HepG2 (cell line): ENCODE results near the gene AMIGO1. TPM values are rescaled to one million over a fixed set of nuclear protein-coding genes. Genes with fewer than 3 reads are reported as not detected.

ENCODE experiments used
- BHLHE40 ChIP-seq: IDR thresholded peaks from 2 replicates; pipeline ENCODE4 v1.6.1; 2011; ENCODE audit warnings: low read length, improper control_type of control experiment
- CHD2 ChIP-seq: IDR thresholded peaks from 2 replicates; pipeline ENCODE4 v1.6.1; 2011; ENCODE audit warnings: low read depth, low read length, improper control_type of control experiment
- FLYWCH1 ChIP-seq: sonication (generic); formaldehyde crosslinking; IDR thresholded peaks from 2 replicates; pipeline ENCODE4 v1.8.1; 2023; ENCODE audit warnings: mild to moderate bottlenecking, missing genetic modification reagents
- FOXO1 ChIP-seq: sonication (generic); formaldehyde crosslinking; IDR thresholded peaks from 2 replicates; pipeline ENCODE4 v1.4.0; 2020; ENCODE audit warnings: missing genetic modification reagents
- JARID2 ChIP-seq: sonication (generic); formaldehyde crosslinking; IDR thresholded peaks from 2 replicates; pipeline ENCODE4 v1.8.1; 2023; ENCODE audit warnings: missing genetic modification reagents, inconsistent platforms; ENCODE audit not compliant: insufficient replicate concordance
- JUNB ChIP-seq: sonication (generic); formaldehyde crosslinking; IDR thresholded peaks from 2 replicates; pipeline ENCODE4 v1.8.0; 2022; ENCODE audit warnings: missing genetic modification reagents, mild to moderate bottlenecking, borderline replicate concordance
- KLF15 ChIP-seq: sonication (generic); formaldehyde crosslinking; IDR thresholded peaks from 2 replicates; pipeline ENCODE4 v1.8.1; 2023; ENCODE audit warnings: borderline replicate concordance, mild to moderate bottlenecking, inconsistent platforms, missing genetic modification reagents, mixed read lengths
- MYPOP ChIP-seq: sonication (generic); formaldehyde crosslinking; IDR thresholded peaks from 2 replicates; pipeline ENCODE4 v1.8.1; 2023; ENCODE audit warnings: mild to moderate bottlenecking, moderate library complexity, missing genetic modification reagents
- NFATC3 ChIP-seq: sonication (generic); formaldehyde crosslinking; IDR thresholded peaks from 2 replicates; pipeline ENCODE4 v1.5.1; 2020; ENCODE audit warnings: mild to moderate bottlenecking, missing genetic modification reagents
- NFYB ChIP-seq: sonication (generic); formaldehyde crosslinking; IDR thresholded peaks from 2 replicates; pipeline ENCODE4 v1.4.0; 2020; ENCODE audit warnings: missing genetic modification reagents
- PHF21A ChIP-seq: sonication (generic); formaldehyde crosslinking; IDR thresholded peaks from 2 replicates; pipeline ENCODE4 v1.5.0; 2020; ENCODE audit warnings: mild to moderate bottlenecking, missing genetic modification reagents
- POLR2AphosphoS2 ChIP-seq: IDR thresholded peaks from 2 replicates; pipeline ENCODE4 v1.6.1; 2011; ENCODE audit warnings: low read depth, low read length, improper control_type of control experiment
- RFX3 ChIP-seq: IDR thresholded peaks from 2 replicates; pipeline ENCODE4 v1.6.1; 2016; ENCODE audit warnings: missing biosample characterization, missing genetic modification reagents
- SMYD3 ChIP-seq: sonication (generic); formaldehyde crosslinking; IDR thresholded peaks from 2 replicates; pipeline ENCODE4 v1.8.1; 2023; ENCODE audit warnings: mild to moderate bottlenecking, missing genetic modification reagents
- SP2 ChIP-seq: sonication (generic); formaldehyde crosslinking; IDR thresholded peaks from 2 replicates; pipeline ENCODE4 v1.5.1; 2020; ENCODE audit warnings: mild to moderate bottlenecking, missing genetic modification reagents
- TFAP4 ChIP-seq: sonication (generic); IDR thresholded peaks from 2 replicates; pipeline ENCODE4 v1.6.1; 2016; ENCODE audit warnings: low read depth, borderline replicate concordance
- ZBTB43 ChIP-seq: sonication (generic); formaldehyde crosslinking; conservative IDR thresholded peaks from 2 replicates; pipeline ENCODE4 v1.4.0; 2020; ENCODE audit warnings: missing genetic modification reagents
- ZNF234 ChIP-seq: sonication (generic); formaldehyde crosslinking; conservative IDR thresholded peaks from 2 replicates; pipeline ENCODE4 v1.5.1; 2020; ENCODE audit warnings: mild to moderate bottlenecking, missing genetic modification reagents
- ZNF251 ChIP-seq: sonication (generic); formaldehyde crosslinking; IDR thresholded peaks from 2 replicates; pipeline ENCODE4 v1.9.0; 2021; ENCODE audit warnings: mild to moderate bottlenecking, missing genetic modification reagents
- ZNF44 ChIP-seq: sonication (generic); formaldehyde crosslinking; IDR thresholded peaks from 2 replicates; pipeline ENCODE4 v1.5.1; 2020; ENCODE audit warnings: mild to moderate bottlenecking, missing genetic modification reagents
- ZNF572 ChIP-seq: sonication (generic); formaldehyde crosslinking; IDR thresholded peaks from 2 replicates; pipeline ENCODE4 v1.5.1; 2020; ENCODE audit warnings: mild to moderate bottlenecking, missing genetic modification reagents
- ZNF720 ChIP-seq: sonication (generic); formaldehyde crosslinking; IDR thresholded peaks from 2 replicates; pipeline ENCODE4 v1.4.0; 2020; ENCODE audit warnings: missing genetic modification reagents
- ZNF761 ChIP-seq: sonication (generic); formaldehyde crosslinking; conservative IDR thresholded peaks from 2 replicates; pipeline ENCODE4 v1.4.0; 2020; ENCODE audit warnings: mild to moderate bottlenecking, missing genetic modification reagents
- ZNF776 ChIP-seq: sonication (generic); formaldehyde crosslinking; IDR thresholded peaks from 2 replicates; pipeline ENCODE4 v1.4.0; 2020; ENCODE audit warnings: mild to moderate bottlenecking, missing genetic modification reagents
- ZNF841 ChIP-seq: sonication (generic); formaldehyde crosslinking; IDR thresholded peaks from 2 replicates; pipeline ENCODE4 v1.8.1; 2023; ENCODE audit warnings: missing genetic modification reagents, borderline replicate concordance
- polyA plus RNA-seq, 8 experiments: library from polyadenylated mRNA; depleted of rRNA in 3 of 8; stranded (reverse) in 7 of 8; unstranded in 1 of 8; fragments of >200 nt; fragmentation: Illumina TruSeq in 4 of 8; extraction: Trizol in 4 of 8; gene quantifications; 2 replicates each; pipeline versions ENCODE4 v1.2.1 to v1.2.3, GENCODE V29; 2011 to 2016; ENCODE audit warnings: low read depth in 4 of 8, missing spikeins in 1 of 8, mixed read lengths in 1 of 8; ENCODE audit not compliant: insufficient read depth in 1 of 8
- total RNA-seq, 5 experiments: library from RNA; depleted of rRNA; stranded (reverse); fragments of >200 nt; fragmentation: Illumina TruSeq; extraction: Trizol; gene quantifications; 2 replicates each; pipeline ENCODE4 v1.2.3, GENCODE V29; 2016; ENCODE audit warnings: low read depth in 1 of 5
- TF ChIP-seq, protein P1 (sequence below): sonication (generic); formaldehyde crosslinking; IDR thresholded peaks from 2 replicates; pipeline ENCODE4 v1.4.0; 2020; ENCODE audit warnings: mild to moderate bottlenecking, missing genetic modification reagents
- TF ChIP-seq, protein P2 (sequence below), 2 experiments: fragments of 450-650 bp in 1 of 2; sonication (generic) in 1 of 2; formaldehyde crosslinking; IDR thresholded peaks; 2 replicates each; pipeline versions ENCODE4 v1.5.0 to v1.8.0; 2020 to 2022; ENCODE audit warnings: mild to moderate bottlenecking in 1 of 2, missing genetic modification reagents in 1 of 2

The AMIGO1 gene
- total and polyA plus RNA-seq, 2 of the 13 experiments (the other 11 are each of a cell fraction or from before 2014, with no cell fraction given): 0.40 to 1.3 TPM

GRCh38 chr1:109493805-109494539 lies 15.6 kb downstream of the AMIGO1 start, which contains the start of gene CYB561D1 (continued):
- 0 out of 2 replicates have a peak, but pooled peaks have one; percentile 34 for TF ChIP-seq SMYD3 (CRISPR knock-in tag)
- TF ChIP-seq JARID2 (CRISPR knock-in tag): peak; percentile 49
- TF ChIP-seq ZNF720 (CRISPR knock-in tag): no peak
- no peak for TF ChIP-seq ZNF841 (CRISPR knock-in tag)
- peak; percentile 70 for TF ChIP-seq ZNF776 (CRISPR knock-in tag)
- no peak for TF ChIP-seq ZBTB43
- no peak for TF ChIP-seq PHF21A (CRISPR knock-in tag)
- no peak for TF ChIP-seq JUNB
- no peak for TF ChIP-seq ZNF572
- TF ChIP-seq FOXO1 (CRISPR knock-in tag): 0 out of 2 replicates have a peak, but pooled peaks have one; percentile 14
- no peak for TF ChIP-seq ZNF234 (CRISPR knock-in tag)
- TF ChIP-seq NFATC3 (CRISPR knock-in tag): no peak
- TF ChIP-seq FLYWCH1 (CRISPR knock-in tag): no peak
- TF ChIP-seq SP2 (CRISPR knock-in tag): no peak
- no peak for TF ChIP-seq ZNF251 (CRISPR knock-in tag)
- TF ChIP-seq ZNF44 (CRISPR knock-in tag): no peak
- TF ChIP-seq NFYB (CRISPR knock-in tag): no peak; the same call in 1 of the 2 replicates
- peak; percentile 68; the same call in 1 of the 2 replicates for TF ChIP-seq TFAP4
- TF ChIP-seq, protein P1, sequence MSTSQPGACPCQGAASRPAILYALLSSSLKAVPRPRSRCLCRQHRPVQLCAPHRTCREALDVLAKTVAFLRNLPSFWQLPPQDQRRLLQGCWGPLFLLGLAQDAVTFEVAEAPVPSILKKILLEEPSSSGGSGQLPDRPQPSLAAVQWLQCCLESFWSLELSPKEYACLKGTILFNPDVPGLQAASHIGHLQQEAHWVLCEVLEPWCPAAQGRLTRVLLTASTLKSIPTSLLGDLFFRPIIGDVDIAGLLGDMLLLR (CRISPR knock-in tag): peak; percentile 59; the same call in 1 of the 2 replicates
- TF ChIP-seq, protein P2, sequence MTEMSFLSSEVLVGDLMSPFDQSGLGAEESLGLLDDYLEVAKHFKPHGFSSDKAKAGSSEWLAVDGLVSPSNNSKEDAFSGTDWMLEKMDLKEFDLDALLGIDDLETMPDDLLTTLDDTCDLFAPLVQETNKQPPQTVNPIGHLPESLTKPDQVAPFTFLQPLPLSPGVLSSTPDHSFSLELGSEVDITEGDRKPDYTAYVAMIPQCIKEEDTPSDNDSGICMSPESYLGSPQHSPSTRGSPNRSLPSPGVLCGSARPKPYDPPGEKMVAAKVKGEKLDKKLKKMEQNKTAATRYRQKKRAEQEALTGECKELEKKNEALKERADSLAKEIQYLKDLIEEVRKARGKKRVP (CRISPR knock-in tag; IDR thresholded peaks at IDR 0.05): peak in 1 of 2 experiments; percentile 50; a peak in 1 of 4 replicates
- 0 out of 2 replicates have a peak, but pooled peaks have one; percentile 29 for TF ChIP-seq KLF15 (CRISPR knock-in tag)
- no peak for TF ChIP-seq BHLHE40
- no peak for TF ChIP-seq POLR2AphosphoS2
- no peak for TF ChIP-seq RFX3 (CRISPR knock-in tag)
- 0 out of 2 replicates have a peak, but pooled peaks have one; percentile 55 for TF ChIP-seq ZNF761 (CRISPR knock-in tag)
- peak; percentile 96 for TF ChIP-seq CHD2
- peak; percentile 64; the same call in 1 of the 2 replicates for TF ChIP-seq MYPOP (CRISPR knock-in tag)
